ENCODE results near the gene LYSET.
"Not testable (repeated sequence)": the region's sequence is repeated elsewhere in the genome, so short reads cannot be mapped to it uniquely, and the experiment has no call there.

DNA sequence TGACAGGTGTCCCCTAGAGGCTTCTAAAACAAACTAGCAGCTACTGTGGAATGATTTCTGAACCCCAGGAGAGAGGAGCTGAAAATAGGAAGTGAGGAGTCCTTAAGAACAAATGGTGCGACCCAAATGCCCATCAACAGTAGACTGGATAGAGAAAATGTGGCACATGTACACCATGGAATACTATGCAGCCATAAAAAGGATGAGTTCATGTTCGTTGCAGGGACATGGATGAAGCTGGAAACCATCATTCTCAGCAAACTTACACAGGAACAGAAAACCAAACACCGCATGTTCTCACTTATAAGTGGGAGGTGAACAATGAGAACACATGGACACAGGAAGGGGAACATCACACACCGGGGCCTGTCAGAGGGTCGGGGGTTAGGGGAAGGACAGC is 48.0 kb downstream of the LYSET start:
- not testable (repeated sequence) for TF ChIP-seq EZH2 (IDR thresholded peaks at IDR 0.05; ENCODE audit: low read depth); CTCF (conservative IDR thresholded peaks at IDR 0.05)

Measured in PC-9 (cell line).